ENCODE measurements around the gene VPS13C. TPM values are rescaled to one million over a fixed set of nuclear protein-coding genes. Genes with fewer than 3 reads are reported as not detected.
A peak's percentile ranks its signal among the peaks of the same experiment; 100 is the strongest.

The VPS13C gene
- total and polyA plus RNA-seq, 5 donors from 2014 or later = 11.2 to 150 (median 14.3) TPM

GRCh38 chr15:61951949-61952348 is 108.3 kb downstream of the VPS13C start:
- Histone ChIP-seq H3K36me3 (ENCODE audit: control insufficient read depth, insufficient read depth, low read length) (peaks cover 66% of the 10 kb centered on the region), H3K9me3 (ENCODE audit: control insufficient read depth in 2 of 2, low read length in 2 of 2) (no peaks in the 10 kb centered on the region), H3K27me3 (ENCODE audit: control insufficient read depth, insufficient read depth, low read length) (no peaks in the 10 kb centered on the region), H3K4me1 (ENCODE audit: control insufficient read depth, insufficient read depth, low read length, poor library complexity, severe bottlenecking) (no peaks in the 10 kb centered on the region), H3K27ac (ENCODE audit: insufficient read depth, low read length, poor library complexity, severe bottlenecking) (no peak overlapping the region), H3K4me3 (ENCODE audit: low read depth, low read length) (no peak overlapping the region)
- Mint-ChIP-seq H3K9me3 (peaks cover 0 to 7% (median 0%) of the 10 kb centered on the region in 7 donors), H3K4me1 (peaks cover 0 to 4% (median 3%) of the 10 kb centered on the region in 4 donors), H3K27me3 (no peaks in the 10 kb centered on the region), H3K27ac (no peak overlapping the region), H3K4me3 (no peak overlapping the region), H3K36me3 (peaks cover 58% of the 10 kb centered on the region)
- no peak for ATAC-seq (ENCODE audit: low read depth in 2 of 2)
- DNase-seq = no peak

- DNase-seq = no peak
- ATAC-seq (ENCODE audit: low read depth in 2 of 2) = no peak
- Mint-ChIP-seq H3K4me1 (peaks cover 0 to 5% (median 3%) of the 10 kb centered on the region in 4 donors), H3K27ac (no peak overlapping the region), H3K4me3 (no peak overlapping the region), H3K36me3 (peaks cover 57% of the 10 kb centered on the region), H3K9me3 (no peaks in the 10 kb centered on the region), H3K27me3 (no peaks in the 10 kb centered on the region)
- Histone ChIP-seq H3K36me3 (ENCODE audit: control insufficient read depth, insufficient read depth, low read length) (peaks cover 75% of the 10 kb centered on the region), H3K9me3 (ENCODE audit: control insufficient read depth in 2 of 2, low read length in 2 of 2) (no peaks in the 10 kb centered on the region), H3K27ac (ENCODE audit: insufficient read depth, low read length, poor library complexity, severe bottlenecking) (no peak overlapping the region), H3K4me3 (ENCODE audit: low read depth, low read length) (no peak overlapping the region), H3K27me3 (ENCODE audit: control insufficient read depth, insufficient read depth, low read length) (no peaks in the 10 kb centered on the region), H3K4me1 (ENCODE audit: control insufficient read depth, insufficient read depth, low read length, poor library complexity, severe bottlenecking) (no peaks in the 10 kb centered on the region)
Observed at GRCh38 chr15:61946778-61947177, 113.5 kb downstream of the VPS13C start.

GRCh38 chr15:61943992-61944391 is 116.3 kb downstream of the VPS13C start:
- Histone ChIP-seq H3K4me3 (ENCODE audit: low read depth, low read length) (no peak overlapping the region), H3K36me3 (ENCODE audit: control insufficient read depth, insufficient read depth, low read length) (peaks cover 81% of the 10 kb centered on the region), H3K4me1 (ENCODE audit: control insufficient read depth, insufficient read depth, low read length, poor library complexity, severe bottlenecking) (no peaks in the 10 kb centered on the region), H3K9me3 (ENCODE audit: control insufficient read depth in 2 of 2, low read length in 2 of 2) (no peaks in the 10 kb centered on the region), H3K27me3 (ENCODE audit: control insufficient read depth, insufficient read depth, low read length) (no peaks in the 10 kb centered on the region), H3K27ac (ENCODE audit: insufficient read depth, low read length, poor library complexity, severe bottlenecking) (no peak overlapping the region)
- H3K4me3 Mint-ChIP-seq = no peak overlapping the region
- H3K9me3 Mint-ChIP-seq = no peaks in the 10 kb centered on the region
- H3K27ac Mint-ChIP-seq = no peak overlapping the region
- ATAC-seq (ENCODE audit: low read depth in 2 of 2) (no peak), DNase-seq (no peak)
- H3K27me3 Mint-ChIP-seq = no peaks in the 10 kb centered on the region
- peaks cover 0 to 5% (median 3%) of the 10 kb centered on the region in 4 donors for H3K4me1 Mint-ChIP-seq
- peaks cover 48% of the 10 kb centered on the region for H3K36me3 Mint-ChIP-seq

GRCh38 chr15:61938249-61938648 is 122.0 kb downstream of the VPS13C start:
- Mint-ChIP-seq H3K36me3 (peaks cover 24% of the 10 kb centered on the region), H3K4me1 (peaks cover 0 to 16% (median 9%) of the 10 kb centered on the region in 4 donors), H3K27ac (peak overlapping the region in 2 of 3 donors; percentile 32 to 43), H3K4me3 (no peak overlapping the region), H3K27me3 (no peaks in the 10 kb centered on the region), H3K9me3 (no peaks in the 10 kb centered on the region)
- ATAC-seq (ENCODE audit: low read depth in 2 of 2) (no peak), DNase-seq (no peak)
- Histone ChIP-seq H3K4me1 (ENCODE audit: control insufficient read depth, insufficient read depth, low read length, poor library complexity, severe bottlenecking) (no peaks in the 10 kb centered on the region), H3K27me3 (ENCODE audit: control insufficient read depth, insufficient read depth, low read length) (no peaks in the 10 kb centered on the region), H3K9me3 (ENCODE audit: control insufficient read depth in 2 of 2, low read length in 2 of 2) (no peaks in the 10 kb centered on the region), H3K4me3 (ENCODE audit: low read depth, low read length) (no peak overlapping the region), H3K27ac (ENCODE audit: insufficient read depth, low read length, poor library complexity, severe bottlenecking) (no peak overlapping the region), H3K36me3 (ENCODE audit: control insufficient read depth, insufficient read depth, low read length) (peaks cover 42% of the 10 kb centered on the region)

GRCh38 chr15:61936528-61937195 is 123.6 kb downstream of the VPS13C start:
- H3K36me3 ChIP-seq (ENCODE audit: control insufficient read depth, insufficient read depth, low read length) = peaks cover 36% of the 10 kb centered on the region
- H3K27ac ChIP-seq (ENCODE audit: insufficient read depth, low read length, poor library complexity, severe bottlenecking) = no peak overlapping the region
- Mint-ChIP-seq H3K4me1 (peaks cover 0 to 20% (median 11%) of the 10 kb centered on the region in 4 donors), H3K36me3 (peaks cover 27% of the 10 kb centered on the region), H3K4me3 (no peak overlapping the region), H3K27me3 (no peaks in the 10 kb centered on the region), H3K27ac (peak overlapping the region in 1 of 3 donors; percentile 8), H3K9me3 (no peaks in the 10 kb centered on the region)
- no peak for DNase-seq
- no peaks in the 10 kb centered on the region for H3K4me1 ChIP-seq (ENCODE audit: control insufficient read depth, insufficient read depth, low read length, poor library complexity, severe bottlenecking)
- ATAC-seq (ENCODE audit: low read depth in 2 of 2) = no peak
- H3K27me3 ChIP-seq (ENCODE audit: control insufficient read depth, insufficient read depth, low read length) = no peaks in the 10 kb centered on the region
- no peaks in the 10 kb centered on the region for H3K9me3 ChIP-seq (ENCODE audit: control insufficient read depth in 2 of 2, low read length in 2 of 2)
- H3K4me3 ChIP-seq (ENCODE audit: low read depth, low read length) = no peak overlapping the region

GRCh38 chr15:61935493-61935892 is 124.8 kb downstream of the VPS13C start:
- peaks cover 0 to 20% (median 11%) of the 10 kb centered on the region in 4 donors for H3K4me1 Mint-ChIP-seq
- DNase-seq (no peak), ATAC-seq (ENCODE audit: low read depth in 2 of 2) (no peak)
- H3K9me3 ChIP-seq (ENCODE audit: control insufficient read depth in 2 of 2, low read length in 2 of 2) = no peaks in the 10 kb centered on the region
- H3K4me1 ChIP-seq (ENCODE audit: control insufficient read depth, insufficient read depth, low read length, poor library complexity, severe bottlenecking) = no peaks in the 10 kb centered on the region
- H3K27me3 Mint-ChIP-seq = no peaks in the 10 kb centered on the region
- no peak overlapping the region for H3K4me3 ChIP-seq (ENCODE audit: low read depth, low read length)
- no peaks in the 10 kb centered on the region for H3K27me3 ChIP-seq (ENCODE audit: control insufficient read depth, insufficient read depth, low read length)
- no peak overlapping the region for H3K4me3 Mint-ChIP-seq
- H3K36me3 Mint-ChIP-seq = peaks cover 28% of the 10 kb centered on the region
- peaks cover 32% of the 10 kb centered on the region for H3K36me3 ChIP-seq (ENCODE audit: control insufficient read depth, insufficient read depth, low read length)
- no peak overlapping the region for H3K27ac ChIP-seq (ENCODE audit: insufficient read depth, low read length, poor library complexity, severe bottlenecking)
- H3K27ac Mint-ChIP-seq = no peak overlapping the region
- H3K9me3 Mint-ChIP-seq = no peaks in the 10 kb centered on the region

- no peaks in the 10 kb centered on the region for H3K27me3 ChIP-seq (ENCODE audit: control insufficient read depth, insufficient read depth, low read length)
- no peak overlapping the region for H3K4me3 Mint-ChIP-seq
Observed at GRCh38 chr15:61929452-61929851, 130.8 kb downstream of the VPS13C start.

GRCh38 chr15:61923173-61923572 is 137.1 kb downstream of the VPS13C start:
- no peak overlapping the region for H3K27ac Mint-ChIP-seq
- H3K27me3 Mint-ChIP-seq = no peaks in the 10 kb centered on the region
- ATAC-seq (ENCODE audit: low read depth in 2 of 2) = no peak
- peaks cover 35% of the 10 kb centered on the region for H3K36me3 Mint-ChIP-seq
- no peaks in the 10 kb centered on the region for H3K9me3 Mint-ChIP-seq
- no peak overlapping the region for H3K4me3 ChIP-seq (ENCODE audit: low read depth, low read length)
- no peak overlapping the region for H3K27ac ChIP-seq (ENCODE audit: insufficient read depth, low read length, poor library complexity, severe bottlenecking)
- no peaks in the 10 kb centered on the region for H3K27me3 ChIP-seq (ENCODE audit: control insufficient read depth, insufficient read depth, low read length)
- no peak overlapping the region for H3K4me3 Mint-ChIP-seq
- peaks cover 63% of the 10 kb centered on the region for H3K36me3 ChIP-seq (ENCODE audit: control insufficient read depth, insufficient read depth, low read length)
- no peaks in the 10 kb centered on the region for H3K4me1 Mint-ChIP-seq
- H3K4me1 ChIP-seq (ENCODE audit: control insufficient read depth, insufficient read depth, low read length, poor library complexity, severe bottlenecking) = no peaks in the 10 kb centered on the region
- DNase-seq = no peak
- no peaks in the 10 kb centered on the region for H3K9me3 ChIP-seq (ENCODE audit: control insufficient read depth in 2 of 2, low read length in 2 of 2)

More at GRCh38 chr15:61929452-61929851, 130.8 kb downstream of the VPS13C start:
- ATAC-seq (ENCODE audit: low read depth in 2 of 2) = no peak
- Histone ChIP-seq H3K9me3 (ENCODE audit: control insufficient read depth in 2 of 2, low read length in 2 of 2) (no peaks in the 10 kb centered on the region), H3K4me1 (ENCODE audit: control insufficient read depth, insufficient read depth, low read length, poor library complexity, severe bottlenecking) (no peaks in the 10 kb centered on the region), H3K4me3 (ENCODE audit: low read depth, low read length) (no peak overlapping the region), H3K27ac (ENCODE audit: insufficient read depth, low read length, poor library complexity, severe bottlenecking) (no peak overlapping the region), H3K36me3 (ENCODE audit: control insufficient read depth, insufficient read depth, low read length) (peaks cover 59% of the 10 kb centered on the region)
- Mint-ChIP-seq H3K36me3 (peaks cover 48% of the 10 kb centered on the region), H3K4me1 (peaks cover 0 to 8% (median 4%) of the 10 kb centered on the region in 4 donors), H3K9me3 (peaks cover 0 to 3% (median 0%) of the 10 kb centered on the region in 7 donors), H3K27ac (no peak overlapping the region), H3K27me3 (no peaks in the 10 kb centered on the region)
- DNase-seq = no peak

All from CD4-positive, CD25-positive, alpha-beta regulatory T cell (primary cell).